GM19463 (cell line): Measurements from ENCODE around the gene XRCC1.
A peak's percentile ranks its signal among the peaks of the same experiment; 100 is the strongest.
"Not testable (repeated sequence)": the region's sequence is repeated elsewhere in the genome, so short reads cannot be mapped to it uniquely, and the experiment has no call there.

ENCODE experiments used
- ATAC-seq: cut with Tn5 transposase; IDR thresholded peaks from one replicate; pipeline ENCODE4 v1.9.1; 2021; ENCODE audit warnings: mild to moderate bottlenecking, moderate library complexity; ENCODE audit not compliant: unreplicated experiment

XRCC1 gene

DNA sequence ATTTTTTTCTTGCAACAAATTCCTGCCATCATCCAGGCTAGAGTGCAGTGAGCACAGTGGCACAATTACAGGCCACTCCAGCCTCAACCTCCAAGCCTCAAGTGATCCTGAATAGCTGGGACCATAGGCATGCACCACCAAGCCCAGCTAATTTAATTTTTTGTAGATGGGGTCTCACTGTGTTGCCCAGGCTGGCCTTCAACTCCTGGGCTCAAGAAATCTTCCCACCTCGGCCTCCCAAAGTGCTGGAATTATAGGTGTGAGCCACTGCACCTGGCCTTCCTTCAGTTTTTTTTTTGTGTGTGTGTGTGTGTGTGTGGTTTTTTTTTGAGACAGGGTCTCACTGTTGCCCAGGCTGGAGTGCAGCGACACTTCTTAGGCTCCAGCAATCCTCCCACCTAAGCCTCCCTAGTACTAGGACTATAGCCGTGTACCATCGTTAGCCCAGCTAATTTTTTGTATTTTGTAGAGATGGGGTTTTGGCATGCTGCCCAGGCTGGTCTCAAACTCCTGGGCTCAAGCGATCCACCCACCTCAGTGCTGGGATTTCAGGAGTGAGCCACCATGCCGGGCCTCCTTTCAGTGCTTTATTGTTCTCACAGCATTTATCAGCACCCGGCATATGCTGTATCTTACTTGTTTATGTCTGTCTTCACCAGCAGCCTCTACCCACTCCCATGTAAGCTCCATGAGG, 30.7 kb upstream of the XRCC1 start:
- ATAC-seq, result no peak

GRCh38 chr19:43600326-43600725, 25.0 kb upstream of the XRCC1 start:
- not testable (repeated sequence) for ATAC-seq

- ATAC-seq, result no peak
These were observed 24.4 kb upstream of the XRCC1 start for GRCh38 chr19:43599635-43600295.

DNA sequence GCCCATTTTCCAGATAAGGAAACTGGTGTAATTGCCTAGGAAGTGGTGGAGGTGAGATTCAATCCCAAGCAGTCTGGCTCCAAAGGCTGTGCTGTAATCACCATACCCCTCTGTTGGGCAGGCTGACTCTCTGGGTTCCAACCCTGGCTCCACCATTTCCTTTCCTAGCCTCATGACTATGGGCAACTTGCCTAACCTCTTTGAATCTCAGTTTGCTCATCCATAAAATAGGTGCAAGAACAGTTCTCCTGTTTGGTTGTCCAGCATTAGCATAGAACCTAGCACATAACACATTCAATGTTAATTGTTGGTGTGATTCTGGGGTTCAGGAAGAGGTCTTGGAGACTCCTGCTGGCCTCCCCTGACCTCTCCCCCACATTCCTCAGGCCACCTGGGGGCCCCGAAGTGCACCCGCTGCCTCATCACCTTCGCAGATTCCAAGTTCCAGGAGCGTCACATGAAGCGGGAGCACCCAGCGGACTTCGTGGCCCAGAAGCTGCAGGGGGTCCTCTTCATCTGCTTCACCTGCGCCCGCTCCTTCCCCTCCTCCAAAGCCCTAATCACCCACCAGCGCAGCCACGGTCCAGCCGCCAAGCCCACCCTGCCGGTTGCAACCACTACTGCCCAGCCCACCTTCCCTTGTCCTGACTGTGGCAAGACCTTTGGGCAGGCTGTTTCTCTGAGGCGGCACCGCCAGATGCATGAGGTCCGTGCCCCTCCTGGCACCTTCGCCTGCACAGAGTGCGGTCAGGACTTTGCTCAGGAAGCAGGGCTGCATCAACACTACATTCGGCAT, 23.3 kb upstream of the XRCC1 start:
- no peak for ATAC-seq

- ATAC-seq, result no peak
These were observed 22.5 kb upstream of the XRCC1 start for GRCh38 chr19:43597876-43598275.

DNA sequence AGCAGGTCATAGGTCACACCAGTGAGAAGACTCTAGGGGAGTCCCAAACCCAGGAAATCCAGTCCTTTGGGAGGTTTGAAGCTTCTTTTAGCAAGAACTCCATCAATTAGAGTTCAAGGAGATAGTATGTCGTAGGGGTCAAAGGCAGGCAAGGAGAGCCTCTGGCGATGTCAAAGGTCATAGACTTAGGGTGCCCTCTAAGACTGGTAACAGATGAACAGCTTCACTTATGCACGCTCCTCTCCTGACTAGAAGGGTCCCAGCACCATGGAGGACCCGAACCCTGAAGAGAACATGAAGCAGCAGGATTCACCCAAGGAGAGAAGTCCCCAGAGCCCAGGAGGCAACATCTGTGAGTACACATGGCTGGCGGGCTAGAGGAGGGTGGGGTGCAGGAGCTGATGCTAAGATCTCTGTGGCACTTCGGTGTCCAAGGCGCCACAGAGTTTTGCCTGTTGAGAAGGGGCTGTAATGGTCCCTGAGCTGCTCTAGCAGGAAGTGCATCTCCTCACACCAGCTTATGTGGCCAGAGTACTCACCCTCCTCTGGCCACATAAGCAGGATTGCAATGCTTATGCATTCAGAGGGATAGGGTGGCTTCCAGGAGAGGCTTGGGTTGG, 21.6 kb upstream of the XRCC1 start:
- no peak for ATAC-seq

- ATAC-seq, result peak; percentile 84
These were observed 20.9 kb upstream of the XRCC1 start, which contains the start of the genes IRGQ and ZNF576 for GRCh38 chr19:43595999-43596841. TSS of gene IRGQ (minus strand) at chr19:43596134. CDS start at chr19:43595338, 796 bp downstream. TSS of gene ZNF576 (plus strand) at chr19:43596595. CDS start at chr19:43597109, 514 bp downstream.

GRCh38 chr19:43595605-43595998, 20.3 kb upstream of the XRCC1 start:
- no peak for ATAC-seq

GRCh38 chr19:43594710-43595604, 19.6 kb upstream of the XRCC1 start:
- peak; percentile 41 for ATAC-seq

GRCh38 chr19:43594081-43594697, 18.9 kb upstream of the XRCC1 start:
- no peak for ATAC-seq

DNA sequence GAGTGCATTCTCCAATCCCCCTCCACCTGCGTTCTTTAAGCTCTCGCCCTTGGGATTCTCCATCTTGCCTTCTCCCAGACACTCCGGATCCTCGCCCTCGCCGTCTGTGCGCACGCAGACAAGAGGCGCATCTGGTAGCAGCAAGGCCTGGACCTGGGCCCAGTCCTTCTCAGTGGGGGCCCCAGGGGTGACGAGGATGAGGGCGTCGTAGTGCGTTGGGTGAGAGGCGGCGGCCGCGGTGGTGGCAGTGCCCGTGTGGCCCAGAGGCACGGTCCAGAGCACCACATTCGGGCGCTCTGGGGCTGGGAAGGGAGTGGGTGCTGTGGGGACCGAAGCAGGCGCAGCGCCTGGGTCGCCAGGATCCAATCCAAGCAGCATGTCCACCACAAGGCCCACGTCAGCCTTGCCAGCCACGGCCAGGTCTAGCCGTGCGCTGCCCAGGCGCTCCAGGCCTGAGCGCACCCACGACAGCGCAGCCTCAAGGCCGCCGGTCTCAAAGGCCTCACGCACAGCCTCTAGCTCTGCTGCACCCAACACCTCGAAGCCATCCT, 17.5 kb upstream of the XRCC1 start:
- no peak for ATAC-seq

- no peak for ATAC-seq
These were observed 16.8 kb upstream of the XRCC1 start for GRCh38 chr19:43591904-43592772.

- no peak for ATAC-seq
These were observed 14.4 kb upstream of the XRCC1 start for GRCh38 chr19:43589678-43590077.

DNA sequence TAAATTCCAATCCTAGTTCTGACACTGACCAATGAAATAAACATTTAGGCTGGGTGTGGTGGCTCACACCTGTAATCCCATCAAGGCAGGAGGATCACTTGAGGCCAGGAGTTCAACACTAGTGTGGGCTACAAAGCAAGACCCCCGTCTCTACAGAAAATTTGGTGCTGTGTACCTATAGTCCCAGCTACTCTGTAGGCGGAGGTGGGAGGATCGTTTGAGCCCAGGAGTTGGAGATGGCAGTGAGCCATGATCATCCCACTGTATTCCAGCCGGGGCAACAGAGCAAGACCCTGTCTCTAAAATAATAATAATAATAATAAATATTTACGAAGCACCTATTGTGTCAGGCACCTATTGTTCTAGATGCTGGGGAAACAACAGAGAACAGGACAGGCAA, 13.9 kb upstream of the XRCC1 start:
- no peak for ATAC-seq

DNA sequence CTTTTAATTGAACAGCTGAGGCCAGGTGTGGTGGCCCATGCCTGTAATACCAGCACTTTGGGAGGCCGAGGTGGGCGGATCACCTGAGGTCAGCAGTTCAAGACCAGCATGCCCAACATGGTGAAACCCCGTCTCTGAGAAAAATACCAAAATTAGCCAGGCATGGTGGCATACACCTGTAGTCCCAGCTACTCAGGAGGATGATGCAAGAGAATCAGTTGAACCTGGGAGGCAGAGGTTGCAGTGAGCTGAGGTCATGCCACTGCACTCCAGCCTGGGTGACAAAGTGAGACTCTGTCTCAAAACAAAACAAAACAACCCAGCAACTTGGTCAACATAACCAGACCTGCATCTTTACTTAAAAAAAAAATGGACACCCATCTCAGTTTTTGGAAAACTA, 11.7 kb upstream of the XRCC1 start:
- ATAC-seq, result not testable (repeated sequence)

DNA sequence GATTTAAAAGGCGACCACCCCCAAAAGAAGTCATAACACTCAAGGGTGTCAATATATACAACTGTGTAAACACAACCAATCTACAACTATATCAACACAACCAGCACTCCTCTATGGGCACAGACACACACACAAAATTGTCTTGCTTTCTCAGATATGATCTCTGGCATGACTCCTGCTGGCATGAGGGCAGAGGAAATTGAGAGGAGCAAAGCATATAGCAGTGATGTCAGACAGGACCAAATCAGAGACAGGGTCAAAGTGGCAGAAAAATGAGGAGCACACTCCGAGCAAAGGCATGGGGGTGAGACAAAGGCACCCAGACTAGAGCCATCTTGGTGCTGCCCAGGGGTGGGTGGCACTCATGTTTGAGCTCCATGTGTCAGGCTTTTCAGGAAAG, 11.0 kb upstream of the XRCC1 start:
- ATAC-seq, result no peak

DNA sequence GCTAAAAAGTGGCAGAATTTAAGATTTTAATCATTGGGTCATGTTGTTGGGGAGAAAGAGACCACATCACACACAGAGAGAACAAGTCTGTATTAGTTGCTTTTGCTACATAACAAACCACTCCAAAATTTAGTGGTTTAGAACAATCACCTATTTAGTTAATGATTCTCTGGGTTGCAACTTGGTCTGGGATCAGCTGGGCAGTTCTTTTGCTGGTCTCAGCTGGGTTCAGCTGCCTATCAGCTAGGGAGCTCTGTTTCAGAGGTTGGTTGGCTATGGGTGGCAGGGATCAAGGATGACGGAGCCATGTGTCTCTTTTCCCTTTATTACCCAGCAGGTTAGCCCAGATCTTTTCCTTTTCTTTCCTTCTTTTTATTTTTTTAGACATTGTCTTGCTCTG, 9.2 kb upstream of the XRCC1 start:
- ATAC-seq, result peak; percentile 54

DNA sequence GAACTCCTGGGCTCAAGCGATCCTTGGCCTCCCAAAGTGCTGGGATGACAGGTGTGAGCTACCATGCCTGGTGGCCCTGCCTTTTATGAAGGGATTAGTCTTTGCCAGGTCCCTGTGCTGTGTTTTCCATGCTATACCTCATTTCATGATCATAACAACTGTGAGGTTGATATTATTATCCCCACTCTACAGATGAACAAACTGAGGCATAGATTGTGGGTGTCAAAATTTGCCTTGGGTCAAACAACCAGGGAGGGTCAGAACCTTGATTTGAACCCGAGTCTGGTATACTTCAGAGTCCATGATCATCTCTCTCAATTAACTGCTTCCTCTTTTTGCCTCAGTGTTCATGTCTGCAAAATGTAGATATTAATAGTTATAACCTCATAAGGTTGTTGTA, 7.2 kb upstream of the XRCC1 start:
- ATAC-seq, result no peak
